HCT116 (cell line): ENCODE data around the gene NPIPA5.

Source experiments
- CTCF ChIP-seq, 3 experiments: fragments of 200-600 bp in 1 of 3; sonication (generic) in 1 of 3; IDR thresholded peaks in 2 of 3; conservative IDR thresholded peaks in 1 of 3; 2 replicates each; pipeline ENCODE4 v1.5.1; 2012 to 2017; ENCODE audit warnings: low read depth in 2 of 3, low read length in 2 of 3, antibody characterized with exemption in 1 of 3, borderline replicate concordance in 1 of 3, control low read depth in 1 of 3, mild to moderate bottlenecking in 1 of 3, mixed read lengths in 1 of 3, mixed run types in 1 of 3, moderate library complexity in 1 of 3; ENCODE audit not compliant: insufficient read depth in 1 of 3
- EGR1 ChIP-seq: IDR thresholded peaks from 2 replicates; pipeline ENCODE4 v1.6.1; 2012; ENCODE audit warnings: low read depth
- EZH2 ChIP-seq: fragments of 200-600 bp; sonication (generic); IDR thresholded peaks from 2 replicates; pipeline ENCODE4 v1.6.1; 2017; ENCODE audit warnings: antibody characterized with exemption, mixed run types
- EZH2phosphoT487 ChIP-seq: fragments of 200-600 bp; IDR thresholded peaks from 2 replicates; pipeline ENCODE4 v1.6.1; 2018; ENCODE audit warnings: antibody characterized with exemption, borderline replicate concordance
- POLR2A ChIP-seq: IDR thresholded peaks from 2 replicates; pipeline ENCODE4 v1.7.0; 2011; ENCODE audit warnings: borderline replicate concordance; ENCODE audit not compliant: insufficient read depth, insufficient read length; ENCODE audit errors: extremely low read depth
- POLR2AphosphoS5 ChIP-seq: IDR thresholded peaks from 2 replicates; pipeline ENCODE4 v1.6.1; 2011; ENCODE audit warnings: mild to moderate bottlenecking, low read depth, low read length, moderate library complexity
- RAD21 ChIP-seq: IDR thresholded peaks from 2 replicates; pipeline ENCODE4 v1.6.1; 2012; ENCODE audit warnings: low read depth, mild to moderate bottlenecking
- REST ChIP-seq: IDR thresholded peaks from 2 replicates; pipeline ENCODE4 v1.6.1; 2012; ENCODE audit warnings: low read depth
- SP1 ChIP-seq: IDR thresholded peaks from 2 replicates; pipeline ENCODE4 v1.6.1; 2012; ENCODE audit warnings: low read depth
- SRF ChIP-seq: IDR thresholded peaks from 2 replicates; pipeline ENCODE4 v1.6.1; 2012; ENCODE audit warnings: low read depth
- TCF7L2 ChIP-seq: IDR thresholded peaks from 2 replicates; pipeline ENCODE4 v1.7.0; 2011; ENCODE audit warnings: borderline replicate concordance, inconsistent platforms; ENCODE audit not compliant: insufficient read depth, insufficient read length; ENCODE audit errors: extremely low read depth
- YY1 ChIP-seq: IDR thresholded peaks from 2 replicates; pipeline ENCODE4 v1.6.1; 2011; ENCODE audit warnings: low read length, low read depth, moderate library complexity, mild to moderate bottlenecking; ENCODE audit not compliant: insufficient replicate concordance; ENCODE audit errors: extremely low read depth
- ZNF274 ChIP-seq: fragments of 200-500 bp; sonication (Bioruptor generic); IDR thresholded peaks from 2 replicates; pipeline ENCODE4 v1.6.1; 2014; ENCODE audit warnings: mild to moderate bottlenecking, low read depth, low read length, inconsistent platforms

- TF ChIP-seq EZH2 (no peak), POLR2A (no peak), CTCF (IDR thresholded peaks at IDR 0.05 in 2 of 3, conservative IDR thresholded peaks at IDR 0.05 in 1 of 3; ENCODE audit: borderline replicate concordance in 1 of 3, insufficient read depth in 1 of 3, low read depth in 2 of 3, low read length in 2 of 3) (no peak), ZNF274 (no peak), SP1 (no peak), TCF7L2 (no peak), EGR1 (no peak), EZH2phosphoT487 (no peak), REST (no peak), POLR2AphosphoS5 (no peak), YY1 (no peak), RAD21 (no peak), SRF (no peak)
These were observed 40.1 kb upstream of the NPIPA5 start for GRCh38 chr16:15418206-15418605.
